ENCODE results near the gene STAG3.
"Not testable (repeated sequence)": the region's sequence is repeated elsewhere in the genome, so short reads cannot be mapped to it uniquely, and the experiment has no call there.

The STAG3 gene

GRCh38 chr7:100177045-100178001, at the start of gene STAG3, which contains the start of gene GPC2:
STAG3 (plus strand) TSS chr7:100177918; CDS start chr7:100180557, 2,639 bp downstream.
GPC2 (minus strand) TSS chr7:100177381; CDS start chr7:100177199, 182 bp downstream.
- peak; percentile 95 to 98 for DNase-seq (ENCODE audit: low read depth in 1 of 2, low spot score in 1 of 2)

GRCh38 chr7:100128637-100128963, 49.1 kb upstream of the STAG3 start:
- DNase-seq (ENCODE audit: low read depth in 1 of 2, low spot score in 1 of 2): no peak

- not testable (repeated sequence) for DNase-seq (ENCODE audit: low read depth in 1 of 2, low spot score in 1 of 2)
Measured at GRCh38 chr7:100130220-100130607, 47.5 kb upstream of the STAG3 start.

- DNase-seq (ENCODE audit: low read depth in 1 of 2, low spot score in 1 of 2): peak; percentile 67 to 69
Measured at GRCh38 chr7:100130608-100131453, 46.9 kb upstream of the STAG3 start.

- DNase-seq (ENCODE audit: low read depth in 1 of 2, low spot score in 1 of 2): no peak
Measured at GRCh38 chr7:100132126-100132525, 45.6 kb upstream of the STAG3 start.

- peak; percentile 39 to 46 for DNase-seq (ENCODE audit: low read depth in 1 of 2, low spot score in 1 of 2)
Measured at GRCh38 chr7:100132697-100133151, 45.0 kb upstream of the STAG3 start.

GRCh38 chr7:100137851-100138760, 39.6 kb upstream of the STAG3 start:
- DNase-seq (ENCODE audit: low read depth in 1 of 2, low spot score in 1 of 2): no peak

GRCh38 chr7:100141555-100141949, 36.2 kb upstream of the STAG3 start:
- no peak for DNase-seq (ENCODE audit: low read depth in 1 of 2, low spot score in 1 of 2)

GRCh38 chr7:100142461-100142860, 35.3 kb upstream of the STAG3 start:
- no peak for DNase-seq (ENCODE audit: low read depth in 1 of 2, low spot score in 1 of 2)

- not testable (repeated sequence) for DNase-seq (ENCODE audit: low read depth in 1 of 2, low spot score in 1 of 2)
Measured at GRCh38 chr7:100146350-100146749, 31.4 kb upstream of the STAG3 start.

- DNase-seq (ENCODE audit: low read depth in 1 of 2, low spot score in 1 of 2): no peak
Measured at GRCh38 chr7:100147278-100147677, 30.4 kb upstream of the STAG3 start.

- no peak for DNase-seq (ENCODE audit: low read depth in 1 of 2, low spot score in 1 of 2)
Measured at GRCh38 chr7:100148225-100148558, 29.5 kb upstream of the STAG3 start.

- DNase-seq (ENCODE audit: low read depth in 1 of 2, low spot score in 1 of 2): peak; percentile 88 to 94
Measured at GRCh38 chr7:100148559-100149328, 29.0 kb upstream of the STAG3 start, which contains the start of gene LAMTOR4. LAMTOR4 (plus strand) TSS chr7:100148918; CDS start chr7:100148973, 55 bp downstream.

GRCh38 chr7:100152404-100152803, 25.3 kb upstream of the STAG3 start:
- no peak for DNase-seq (ENCODE audit: low read depth in 1 of 2, low spot score in 1 of 2)

- no peak for DNase-seq (ENCODE audit: low read depth in 1 of 2, low spot score in 1 of 2)
Measured at GRCh38 chr7:100152937-100153666, 24.6 kb upstream of the STAG3 start.

- DNase-seq (ENCODE audit: low read depth in 1 of 2, low spot score in 1 of 2): no peak
Measured at GRCh38 chr7:100153708-100154535, 23.8 kb upstream of the STAG3 start.

- no peak for DNase-seq (ENCODE audit: low read depth in 1 of 2, low spot score in 1 of 2)
Measured at GRCh38 chr7:100154651-100155491, 22.8 kb upstream of the STAG3 start.

Data from stimulated activated CD4-positive, alpha-beta T cell treated with anti-CD3 and anti-CD28 coated beads, Interleukin-15, amount 100 ng/mL, for 1 hour (primary cell).